ENCODE data around the gene OVOL1.
"Not testable (repeated sequence)": the region's sequence is repeated elsewhere in the genome, so short reads cannot be mapped to it uniquely, and the experiment has no call there.

The OVOL1 gene

GRCh38 chr11:65786786-65787636 lies at the start of gene OVOL1:
TSS of gene OVOL1 (plus strand) at chr11:65787063. CDS start at chr11:65787374, 311 bp downstream.
- no peak for DNase-seq (ENCODE audit: low read depth)

DNA sequence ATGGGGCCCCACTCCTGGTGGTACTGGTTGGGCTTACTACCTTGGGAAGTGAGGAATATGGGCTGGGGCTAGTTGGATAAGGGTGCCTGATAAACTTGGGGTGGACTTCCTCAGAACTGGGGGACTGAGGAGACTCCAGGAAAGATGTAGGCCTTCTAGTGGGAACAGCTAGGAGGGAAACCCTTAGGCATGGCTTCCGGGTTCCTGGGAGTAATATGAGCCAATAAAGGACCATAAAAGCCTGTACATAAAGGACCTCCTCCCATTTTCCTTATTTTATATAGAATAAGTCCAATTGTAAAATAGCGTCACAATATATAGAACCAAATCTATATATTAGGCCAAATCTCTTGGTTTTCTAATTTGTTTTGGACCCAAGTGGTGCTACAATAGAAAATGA lies 47.8 kb upstream of the OVOL1 start:
- DNase-seq (ENCODE audit: low read depth): no peak

GRCh38 chr11:65741185-65741584 lies 45.7 kb upstream of the OVOL1 start:
- no peak for DNase-seq (ENCODE audit: low read depth)

- no peak for DNase-seq (ENCODE audit: low read depth)
Observed at GRCh38 chr11:65742353-65742752, 44.5 kb upstream of the OVOL1 start.

- DNase-seq (ENCODE audit: low read depth): no peak
Observed at GRCh38 chr11:65743681-65744025, 43.2 kb upstream of the OVOL1 start.

DNA sequence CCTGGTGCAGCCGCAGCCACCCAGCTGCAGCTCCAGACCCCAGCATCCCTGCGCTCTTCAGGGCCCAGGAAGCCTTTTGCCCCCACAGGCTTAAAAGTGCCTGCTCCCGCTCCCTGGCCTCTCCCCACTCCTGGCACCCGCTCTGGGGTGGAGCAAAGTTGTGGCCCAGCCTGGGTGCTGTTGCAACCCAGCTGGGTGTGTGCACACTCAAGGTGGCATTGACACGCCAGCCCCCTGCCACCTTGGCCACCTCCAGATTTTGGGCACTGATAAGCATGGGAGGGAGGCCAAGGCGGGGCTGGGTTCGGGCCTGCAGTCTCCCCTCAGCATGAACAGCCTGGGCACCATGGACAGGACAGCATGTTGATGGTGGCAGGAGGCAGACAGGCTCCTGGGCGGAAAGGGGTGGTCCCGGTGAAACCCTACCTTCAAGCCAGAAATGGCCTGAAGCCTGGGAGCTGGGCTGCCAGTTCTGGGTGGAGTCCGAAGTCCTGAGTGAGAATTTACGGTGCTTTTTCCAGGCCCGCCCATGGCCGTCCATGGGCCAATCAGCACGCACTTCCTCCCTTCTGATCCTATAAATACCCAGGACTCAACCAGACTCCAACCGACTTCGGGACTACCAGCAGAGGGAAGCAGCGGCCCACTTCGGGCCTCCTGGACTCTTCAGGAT lies 42.7 kb upstream of the OVOL1 start:
- DNase-seq (ENCODE audit: low read depth): no peak

DNA sequence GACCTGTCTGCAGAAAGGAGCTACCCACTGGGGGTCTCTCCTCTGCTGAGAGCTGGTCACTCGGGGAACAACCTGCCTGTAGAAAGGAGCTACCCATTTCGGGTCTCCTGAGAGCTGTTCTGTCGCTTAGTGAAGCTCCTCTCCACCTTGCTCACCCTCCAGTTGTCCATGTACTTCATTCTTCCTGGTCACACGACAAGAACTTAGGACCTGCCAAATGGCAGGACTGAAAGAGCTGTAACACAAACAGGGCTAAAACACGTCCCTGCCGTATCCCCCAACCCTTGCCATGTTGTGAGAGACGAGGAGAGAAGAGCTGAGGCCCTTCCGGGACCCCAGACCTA lies 42.2 kb upstream of the OVOL1 start:
- no peak for DNase-seq (ENCODE audit: low read depth)

- DNase-seq (ENCODE audit: low read depth): no peak
Observed at GRCh38 chr11:65745049-65745448, 41.8 kb upstream of the OVOL1 start.

- DNase-seq (ENCODE audit: low read depth): not testable (repeated sequence)
Observed at GRCh38 chr11:65762169-65762568, 24.7 kb upstream of the OVOL1 start.

- not testable (repeated sequence) for DNase-seq (ENCODE audit: low read depth)
Observed at GRCh38 chr11:65762816-65763215, 24.0 kb upstream of the OVOL1 start.

GRCh38 chr11:65764434-65764833 lies 22.4 kb upstream of the OVOL1 start:
- no peak for DNase-seq (ENCODE audit: low read depth)

GRCh38 chr11:65766535-65766934 lies 20.3 kb upstream of the OVOL1 start:
- no peak for DNase-seq (ENCODE audit: low read depth)

DNA sequence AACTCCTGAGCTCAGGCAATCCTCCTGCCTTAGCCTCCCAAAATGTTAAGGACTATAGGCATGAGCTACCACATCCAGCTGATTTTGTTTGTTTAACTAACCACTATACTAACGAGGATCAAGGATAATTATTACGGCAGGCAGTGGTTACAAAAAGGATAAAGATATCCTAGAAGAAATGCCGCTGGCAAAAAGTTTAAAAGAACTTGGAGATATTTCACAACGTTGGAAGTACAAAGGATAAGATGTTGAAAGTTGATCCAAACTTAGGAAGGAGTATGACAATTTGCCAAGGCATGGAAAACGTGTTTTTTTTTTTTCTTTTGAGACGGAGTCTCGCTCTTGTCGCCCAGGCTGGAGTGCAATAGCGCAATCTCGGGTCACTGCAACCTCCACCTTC lies 19.5 kb upstream of the OVOL1 start:
- no peak for DNase-seq (ENCODE audit: low read depth)

GRCh38 chr11:65767806-65768205 lies 19.1 kb upstream of the OVOL1 start:
- not testable (repeated sequence) for DNase-seq (ENCODE audit: low read depth)

GRCh38 chr11:65770951-65771567 lies 15.8 kb upstream of the OVOL1 start:
- no peak for DNase-seq (ENCODE audit: low read depth)

GRCh38 chr11:65771589-65772112 lies 15.2 kb upstream of the OVOL1 start:
- DNase-seq (ENCODE audit: low read depth): no peak

GRCh38 chr11:65773784-65774411 lies 13.0 kb upstream of the OVOL1 start:
- no peak for DNase-seq (ENCODE audit: low read depth)

- no peak for DNase-seq (ENCODE audit: low read depth)
Observed at GRCh38 chr11:65774525-65775306, 12.1 kb upstream of the OVOL1 start.

DNA sequence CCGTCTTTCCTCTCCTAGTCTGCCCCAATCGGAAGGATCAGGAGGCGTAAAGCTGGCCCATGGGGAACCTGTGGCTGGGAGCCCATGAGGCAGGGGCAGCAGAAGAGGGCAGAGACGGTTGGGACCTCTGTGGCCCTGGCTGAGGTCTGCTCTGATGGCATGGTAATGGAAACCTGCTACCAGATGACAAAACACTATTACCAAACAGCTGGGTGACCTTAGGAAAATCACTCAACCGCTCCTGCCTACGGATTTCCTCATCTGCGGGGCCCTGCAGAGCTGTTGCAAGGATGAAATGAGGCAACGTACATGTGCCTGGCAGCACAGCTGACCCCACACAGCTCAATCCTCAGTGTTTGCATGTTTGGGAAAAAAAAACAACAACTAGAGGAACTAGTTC lies 10.7 kb upstream of the OVOL1 start:
- no peak for DNase-seq (ENCODE audit: low read depth)

GRCh38 chr11:65776710-65777141 lies 10.1 kb upstream of the OVOL1 start:
- DNase-seq (ENCODE audit: low read depth): no peak

- no peak for DNase-seq (ENCODE audit: low read depth)
Observed at GRCh38 chr11:65777241-65777640, 9.6 kb upstream of the OVOL1 start.
